K562 (cell line): Measurements from ENCODE around the gene RPP14. TPM values are rescaled to one million over a fixed set of nuclear protein-coding genes. Genes with fewer than 3 reads are reported as not detected.

Source experiments
- ATAC-seq: fragments of 200-7000 bp; cut with Tn5 transposase; 3 replicates; pipeline ENCODE4 v1.9.1; 2020; ENCODE audit warnings: moderate library complexity
- BruUV-seq: library from RNA; stranded (reverse); fragments of 400-500 nt; replicated peaks from 2 replicates; lab custom pipeline; 2021; lab: Mats Ljungman, UMichigan
- CTCF ChIA-PET: fragments of 300-600 bp; formaldehyde crosslinking; extraction: SDS; loops from one replicate; lab custom pipeline; 2021; ENCODE audit warnings: low intra/inter-chr PET ratio; lab: Yijun Ruan, JAX
- POLR2A ChIA-PET: fragments of 300-600, 350-650 bp; sonication (Branson Sonifier 250); formaldehyde crosslinking; extraction: SDS; loops from one replicate; lab custom pipeline; 2021; ENCODE audit warnings: antibody characterized with exemption, inconsistent platforms; lab: Yijun Ruan, JAX
- DNase-seq, 4 experiments: peaks; one replicate each; pipeline versions ENCODE4 v3.0.0 to v3.0.0-alpha.2; 2011 to 2018; ENCODE audit warnings: low spot score in 3 of 4, mixed read lengths in 3 of 4; ENCODE audit errors: extremely low read depth in 1 of 4
- FAIRE-seq: peaks from 2 replicates; lab custom pipeline; 2011; peaks lifted over from hg19 to GRCh38; lab: Jason Lieb, UNC
- H2AFZ ChIP-seq: 2 replicates; pipeline ENCODE4 v1.6.0; 2011; ENCODE audit warnings: low read depth, low read length, control low read depth, inconsistent platforms
- H3K27ac ChIP-seq: fragments of 200-600 bp; 3 replicates; pipeline ENCODE4 v1.8.0; 2011; ENCODE audit warnings: low read depth, mild to moderate bottlenecking, control low read depth, inconsistent platforms, low read length, moderate library complexity, mixed read lengths; ENCODE audit errors: extremely low read depth
- H3K27me3 ChIP-seq, 2 experiments: fragments of 300-600 bp in 1 of 2; 2 replicates in 1 of 2; 3 replicates in 1 of 2; pipeline versions ENCODE4 v1.6.0 to v1.8.0; 2011; ENCODE audit warnings: inconsistent platforms in 2 of 2, low read length in 2 of 2, mild to moderate bottlenecking in 1 of 2, mixed read lengths in 1 of 2, moderate library complexity in 1 of 2; ENCODE audit not compliant: control insufficient read depth in 2 of 2, insufficient read depth in 2 of 2
- H3K36me3 ChIP-seq: fragments of 300-600 bp; 3 replicates; pipeline ENCODE4 v1.8.0; 2011; ENCODE audit warnings: mild to moderate bottlenecking, low read length, inconsistent platforms; ENCODE audit not compliant: control insufficient read depth, insufficient read depth
- H3K4me1 ChIP-seq, 2 experiments: fragments of 200-600 bp in 1 of 2; replicated peaks in 1 of 2; 2 replicates in 1 of 2; 3 replicates in 1 of 2; pipeline versions ENCODE4 v1.5.1 to v1.8.0; 2011; ENCODE audit warnings: inconsistent platforms in 2 of 2, low read length in 2 of 2, mild to moderate bottlenecking in 1 of 2, mixed read lengths in 1 of 2, moderate library complexity in 1 of 2; ENCODE audit not compliant: control insufficient read depth in 2 of 2, insufficient read depth in 2 of 2
- H3K4me2 ChIP-seq: 2 replicates; pipeline ENCODE4 v1.6.1; 2011; ENCODE audit warnings: low read length, control low read depth, inconsistent platforms, mixed read lengths; ENCODE audit not compliant: insufficient read depth
- H3K4me3 ChIP-seq: fragments of 200-600 bp; sonication (generic), shearing (Covaris generic); 2 replicates; pipeline ENCODE4 v1.5.1; 2016; ENCODE audit warnings: control low read depth, inconsistent platforms
- H3K79me2 ChIP-seq: fragments of 200-600 bp; 3 replicates; pipeline ENCODE4 v1.8.0; 2011; ENCODE audit warnings: low read length, inconsistent platforms; ENCODE audit not compliant: control insufficient read depth, insufficient read depth
- H3K9ac ChIP-seq, 2 experiments: 2 replicates each; pipeline versions ENCODE4 v1.6.0 to v1.6.1; 2011; ENCODE audit warnings: low read depth in 2 of 2, low read length in 2 of 2, control low read depth in 1 of 2, inconsistent platforms in 1 of 2, mild to moderate bottlenecking in 1 of 2, mixed read lengths in 1 of 2; ENCODE audit not compliant: insufficient read depth in 1 of 2
- H3K9me1 ChIP-seq: one replicate; pipeline ENCODE4 v1.6.0; 2011; ENCODE audit warnings: inconsistent platforms, mild to moderate bottlenecking, low read length, moderate library complexity; ENCODE audit not compliant: control insufficient read depth, insufficient read depth
- H3K9me3 ChIP-seq: replicated peaks from 2 replicates; pipeline ENCODE4 v1.5.1; 2011; ENCODE audit warnings: low read depth, low read length, inconsistent platforms; ENCODE audit not compliant: control insufficient read depth, insufficient read depth
- H4K20me1 ChIP-seq: replicated peaks from 2 replicates; pipeline ENCODE4 v1.6.1; 2011; ENCODE audit warnings: low read length, inconsistent platforms, mixed read lengths; ENCODE audit not compliant: control insufficient read depth, insufficient read depth
- ARID1B ChIP-seq: fragments of 450-650 bp; IDR thresholded peaks from 2 replicates; pipeline ENCODE4 v1.6.1; 2016; ENCODE audit warnings: antibody characterized with exemption, mild to moderate bottlenecking, inconsistent platforms
- CBFA2T2 ChIP-seq: fragments of 450-650 bp; conservative IDR thresholded peaks from 2 replicates; pipeline ENCODE4 v1.6.1; 2017; ENCODE audit warnings: mild to moderate bottlenecking
- CBFA2T3 ChIP-seq: fragments of 450-650 bp; IDR thresholded peaks from 2 replicates; pipeline ENCODE4 v1.6.1; 2017
- CREM ChIP-seq: IDR thresholded peaks from 2 replicates; pipeline ENCODE4 v1.6.1; 2014; ENCODE audit warnings: antibody characterized with exemption, low read depth
- KDM1A ChIP-seq, 2 experiments: fragments of 450-650 bp; IDR thresholded peaks; 2 replicates each; pipeline ENCODE4 v1.6.1; 2016; ENCODE audit warnings: mild to moderate bottlenecking in 2 of 2
- MBD2 ChIP-seq: sonication (generic); IDR thresholded peaks from 2 replicates; pipeline ENCODE4 v1.6.1; 2016; ENCODE audit warnings: low read depth, borderline replicate concordance
- POLR2AphosphoS5 ChIP-seq: IDR thresholded peaks from 2 replicates; pipeline ENCODE4 v1.6.1; 2011; ENCODE audit warnings: mild to moderate bottlenecking, low read depth, low read length, moderate library complexity; ENCODE audit not compliant: control insufficient read depth, insufficient read depth
- RB1 ChIP-seq: fragments of 450-650 bp; IDR thresholded peaks from 2 replicates; pipeline ENCODE4 v1.6.1; 2017; ENCODE audit warnings: low read depth, mild to moderate bottlenecking
- RUNX1 ChIP-seq: sonication (generic); IDR thresholded peaks from 2 replicates; pipeline ENCODE4 v1.6.1; 2016; ENCODE audit warnings: antibody characterized with exemption, low read depth
- SREBF1 ChIP-seq: fragments of 150-350 bp; IDR thresholded peaks from 2 replicates; pipeline ENCODE4 v1.6.1; 2014; ENCODE audit warnings: antibody characterized with exemption, low read depth, low read length, borderline replicate concordance
- TAL1 ChIP-seq: fragments of 450-650 bp; IDR thresholded peaks from 2 replicates; pipeline ENCODE4 v1.6.1; 2016; ENCODE audit warnings: mild to moderate bottlenecking
- TCF3 ChIP-seq: sonication (generic); formaldehyde crosslinking; IDR thresholded peaks from 2 replicates; pipeline ENCODE4 v1.4.0; 2020; ENCODE audit warnings: mild to moderate bottlenecking, missing genetic modification reagents
- TCF7L2 ChIP-seq: fragments of 150-350 bp; IDR thresholded peaks from 2 replicates; pipeline ENCODE4 v1.6.1; 2016; ENCODE audit warnings: low read depth, mild to moderate bottlenecking, low read length, moderate library complexity
- TFAP4 ChIP-seq: sonication (generic); formaldehyde crosslinking; IDR thresholded peaks from 2 replicates; pipeline ENCODE4 v1.8.0; 2022; ENCODE audit warnings: missing genetic modification reagents, mild to moderate bottlenecking, moderate library complexity, borderline replicate concordance
- ZNF121 ChIP-seq: sonication (generic); formaldehyde crosslinking; conservative IDR thresholded peaks from 2 replicates; pipeline ENCODE4 v1.8.0; 2022; ENCODE audit warnings: missing genetic modification reagents
- ZNF311 ChIP-seq: fragments of 250-450 bp; sonication (Bioruptor Pico); IDR thresholded peaks from 2 replicates; pipeline ENCODE4 v1.4.0; 2020; ENCODE audit warnings: mild to moderate bottlenecking, moderate library complexity
- ZNF57 ChIP-seq: fragments of 450-650 bp; formaldehyde crosslinking; IDR thresholded peaks from 2 replicates; pipeline ENCODE4 v1.4.0; 2020; ENCODE audit warnings: mild to moderate bottlenecking, moderate library complexity
- ZNF75A ChIP-seq: fragments of 450-650 bp; formaldehyde crosslinking; IDR thresholded peaks from 2 replicates; pipeline ENCODE4 v1.4.0; 2020; ENCODE audit warnings: mild to moderate bottlenecking
- WGBS: fragments of 100-300 bp; shearing (Covaris generic); methylation state at CpG from one replicate; pipeline ENCODE4 v1.1.6; 2016; ENCODE audit warnings: low coverage, mixed read lengths; ENCODE audit not compliant: insufficient coverage; ENCODE audit errors: missing lambda C conversion rate; 5-methylcytosine and 5-hydroxymethylcytosine counted together
- in situ Hi-C: fragments of 300-500 bp; cut with MboI; formaldehyde crosslinking; loops from 4 replicates; pipeline ENCODE4 v1.15.0; 2018; ENCODE audit warnings: inconsistent platforms, mixed read lengths
- intact Hi-C: fragments of 100-400 bp; cut with micrococcal nuclease; formaldehyde crosslinking; loops from 2 replicates; pipeline ENCODE4 v1.14.2; 2022
- polyA plus RNA-seq, 8 experiments: library from polyadenylated mRNA; depleted of rRNA in 4 of 8; stranded (reverse) in 5 of 8; unstranded in 3 of 8; fragments of >200 nt; fragmentation: Nextera tagmentation in 2 of 8; fragmentation: Illumina TruSeq in 1 of 8; extraction: Ambion mirVana in 2 of 8; extraction: Trizol in 1 of 8; gene quantifications; 2 replicates each; pipeline versions ENCODE4 v1.2.1 to v1.2.3, GENCODE V29; 2011 to 2014; ENCODE audit warnings: inconsistent platforms in 1 of 8, missing spikeins in 1 of 8
- total RNA-seq, 7 experiments: library from RNA; depleted of rRNA in 6 of 7; stranded (reverse); fragments of >200 nt in 6 of 7; fragmentation: Illumina TruSeq in 2 of 7; extraction: Trizol in 2 of 7; gene quantifications; 2 replicates each; pipeline versions ENCODE4 v1.2.1 to v1.2.3, GENCODE V29; 2011 to 2021; ENCODE audit warnings: low replicate concordance in 1 of 7
- TF ChIP-seq, protein P1 (sequence below): fragments of 200-800 bp; sonication (Bioruptor generic); IDR thresholded peaks from 2 replicates; pipeline ENCODE4 v1.6.1; 2017; ENCODE audit warnings: missing genetic modification characterization, missing compliant biosample characterization
- TF ChIP-seq, protein P2 (sequence below): sonication (generic); formaldehyde crosslinking; IDR thresholded peaks from 2 replicates; pipeline ENCODE4 v1.8.1; 2023; ENCODE audit warnings: mild to moderate bottlenecking, missing genetic modification reagents

The RPP14 gene
- total and polyA plus RNA-seq, 9 of the 15 experiments (the other 6 are each of a cell fraction or from before 2014, with no cell fraction given) = 13.5 to 20.8 (median 15.4) TPM

- Histone ChIP-seq H3K27me3 (no peaks in the 10 kb centered on the region), H3K27ac (no peak overlapping the region), H3K9me1 (no peaks in the 10 kb centered on the region), H2AFZ (0 out of 2 replicates have a peak overlapping the region, but pooled peaks have one; percentile 23), H3K9me3 (no peaks in the 10 kb centered on the region), H3K9ac (no peak overlapping the region), H3K4me2 (no peak overlapping the region), H3K79me2 (no peaks in the 10 kb centered on the region), H3K4me3 (no peak overlapping the region), H4K20me1 (no peaks in the 10 kb centered on the region), H3K36me3 (peaks cover 2% of the 10 kb centered on the region; the same call in 1 of the 3 replicates), H3K4me1 (peaks cover 9 to 20% of the 10 kb centered on the region in 2 experiments; a peak in 4 of 5 replicates)
- ChIA-PET CTCF (no interaction called here), POLR2A (interaction anchor here (0.6 to 2.4 kb wide), 6 partner anchors 9 to 1126 kb away, joined by 3 to 9 read pairs (median 3); partner anchors contain the start of gene PDHB)
- FAIRE-seq = peak; percentile 65
- 37% methylated on average over 6 of the region's 8 CpGs for WGBS
- in situ Hi-C loops (loop anchor here (5.0 kb wide), 1 partner anchor 86 kb away; no protein-coding TSS in a partner anchor), intact Hi-C loops (no loop called here)
- BruUV-seq = no TSS peak
- peak; percentile 73 for ATAC-seq
- DNase-seq = peak in 2 of 4 experiments; percentile 36 to 70
- TF ChIP-seq MBD2 (no peak), TCF7L2 (no peak), CBFA2T3 (peak; percentile 78), KDM1A (IDR thresholded peaks at IDR 0.05) (0 out of 4 replicates have a peak, but pooled peaks of 1 of the 2 experiments have one; percentile 14), TCF3 (CRISPR knock-in tag) (peak; percentile 60), ZNF311 (CRISPR knock-in tag) (no peak), RB1 (no peak), TAL1 (peak; percentile 49), RUNX1 (no peak), ZNF57 (CRISPR knock-in tag) (no peak), ZNF75A (CRISPR knock-in tag) (no peak), POLR2AphosphoS5 (peak; percentile 66; the same call in 1 of the 2 replicates), CBFA2T2 (peak; percentile 66), ZNF121 (peak; percentile 35; the same call in 1 of the 2 replicates), ARID1B (peak; percentile 50), CREM (no peak), TFAP4 (CRISPR knock-in tag) (0 out of 2 replicates have a peak, but pooled peaks have one; percentile 16), SREBF1 (no peak)
- TF ChIP-seq, protein P1, sequence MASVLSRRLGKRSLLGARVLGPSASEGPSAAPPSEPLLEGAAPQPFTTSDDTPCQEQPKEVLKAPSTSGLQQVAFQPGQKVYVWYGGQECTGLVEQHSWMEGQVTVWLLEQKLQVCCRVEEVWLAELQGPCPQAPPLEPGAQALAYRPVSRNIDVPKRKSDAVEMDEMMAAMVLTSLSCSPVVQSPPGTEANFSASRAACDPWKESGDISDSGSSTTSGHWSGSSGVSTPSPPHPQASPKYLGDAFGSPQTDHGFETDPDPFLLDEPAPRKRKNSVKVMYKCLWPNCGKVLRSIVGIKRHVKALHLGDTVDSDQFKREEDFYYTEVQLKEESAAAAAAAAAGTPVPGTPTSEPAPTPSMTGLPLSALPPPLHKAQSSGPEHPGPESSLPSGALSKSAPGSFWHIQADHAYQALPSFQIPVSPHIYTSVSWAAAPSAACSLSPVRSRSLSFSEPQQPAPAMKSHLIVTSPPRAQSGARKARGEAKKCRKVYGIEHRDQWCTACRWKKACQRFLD (CRISPR knock-in tag) = no peak
- TF ChIP-seq, protein P2, sequence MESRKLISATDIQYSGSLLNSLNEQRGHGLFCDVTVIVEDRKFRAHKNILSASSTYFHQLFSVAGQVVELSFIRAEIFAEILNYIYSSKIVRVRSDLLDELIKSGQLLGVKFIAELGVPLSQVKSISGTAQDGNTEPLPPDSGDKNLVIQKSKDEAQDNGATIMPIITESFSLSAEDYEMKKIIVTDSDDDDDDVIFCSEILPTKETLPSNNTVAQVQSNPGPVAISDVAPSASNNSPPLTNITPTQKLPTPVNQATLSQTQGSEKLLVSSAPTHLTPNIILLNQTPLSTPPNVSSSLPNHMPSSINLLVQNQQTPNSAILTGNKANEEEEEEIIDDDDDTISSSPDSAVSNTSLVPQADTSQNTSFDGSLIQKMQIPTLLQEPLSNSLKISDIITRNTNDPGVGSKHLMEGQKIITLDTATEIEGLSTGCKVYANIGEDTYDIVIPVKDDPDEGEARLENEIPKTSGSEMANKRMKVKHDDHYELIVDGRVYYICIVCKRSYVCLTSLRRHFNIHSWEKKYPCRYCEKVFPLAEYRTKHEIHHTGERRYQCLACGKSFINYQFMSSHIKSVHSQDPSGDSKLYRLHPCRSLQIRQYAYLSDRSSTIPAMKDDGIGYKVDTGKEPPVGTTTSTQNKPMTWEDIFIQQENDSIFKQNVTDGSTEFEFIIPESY (CRISPR knock-in tag) = peak; percentile 47
Measured at GRCh38 chr3:58326267-58326900, 20.3 kb downstream of the RPP14 start.
